K562 (cell line): Measurements from ENCODE around the gene PPM1N. TPM values are rescaled to one million over a fixed set of nuclear protein-coding genes. Genes with fewer than 3 reads are reported as not detected.

Experiments used
- CBX8 ChIP-seq: fragments of 200-600 bp; sonication (generic); IDR thresholded peaks from 2 replicates; pipeline ENCODE4 v1.6.1; 2012; ENCODE audit warnings: borderline replicate concordance, mixed run types, low read depth, mild to moderate bottlenecking, moderate library complexity, mixed read lengths, low read length, control low read depth, inconsistent platforms; ENCODE audit not compliant: poor library complexity, severe bottlenecking; ENCODE audit errors: extremely low read depth
- GMEB1 ChIP-seq: fragments of 250-450 bp; sonication (Bioruptor Pico); IDR thresholded peaks from 2 replicates; pipeline ENCODE4 v1.4.0; 2020; ENCODE audit warnings: mild to moderate bottlenecking
- GTF2B ChIP-seq: IDR thresholded peaks from 2 replicates; pipeline ENCODE4 v1.6.1; 2011; ENCODE audit not compliant: insufficient read length; ENCODE audit errors: extremely low read depth
- NFYB ChIP-seq: IDR thresholded peaks from 2 replicates; pipeline ENCODE4 v1.6.1; 2011; ENCODE audit warnings: mild to moderate bottlenecking, moderate library complexity; ENCODE audit not compliant: insufficient read length; ENCODE audit errors: extremely low read depth
- NONO ChIP-seq, 2 experiments: fragments of 200-400 bp in 1 of 2; fragments of 450-650 bp in 1 of 2; formaldehyde crosslinking in 1 of 2; IDR thresholded peaks; 2 replicates each; pipeline ENCODE4 v1.6.1; 2017; ENCODE audit warnings: low read depth in 2 of 2, mild to moderate bottlenecking in 2 of 2, moderate library complexity in 2 of 2, low read length in 1 of 2
- POLR2B ChIP-seq: fragments of 450-650 bp; IDR thresholded peaks from 2 replicates; pipeline ENCODE4 v1.6.1; 2018; ENCODE audit warnings: low read depth; ENCODE audit not compliant: partially characterized antibody
- RERE ChIP-seq: sonication (generic); formaldehyde crosslinking; IDR thresholded peaks from 2 replicates; pipeline ENCODE4 v1.8.0; 2023; ENCODE audit warnings: missing genetic modification reagents, mild to moderate bottlenecking, borderline replicate concordance
- SP1 ChIP-seq: sonication (generic); formaldehyde crosslinking; IDR thresholded peaks from 2 replicates; pipeline ENCODE4 v1.8.1; 2022; ENCODE audit warnings: mild to moderate bottlenecking, missing genetic modification reagents
- TRIM28 ChIP-seq: fragments of 450-650 bp; IDR thresholded peaks from 2 replicates; pipeline ENCODE4 v1.6.1; 2017
- ZBTB11 ChIP-seq, 3 experiments: fragments of 200-800 bp in 1 of 3; fragments of 250-450 bp in 1 of 3; fragments of 450-650 bp in 1 of 3; sonication (Bioruptor Pico) in 1 of 3; sonication (Bioruptor generic) in 1 of 3; formaldehyde crosslinking in 1 of 3; IDR thresholded peaks; 2 replicates each; pipeline versions ENCODE4 v1.6.1 to v1.8.0; 2016 to 2022; ENCODE audit warnings: mild to moderate bottlenecking in 2 of 3, missing genetic modification characterization in 2 of 3, missing compliant biosample characterization in 1 of 3, moderate library complexity in 1 of 3
- ZBTB9 ChIP-seq: fragments of 450-650 bp; formaldehyde crosslinking; IDR thresholded peaks from 2 replicates; pipeline ENCODE4 v1.4.0; 2020; ENCODE audit warnings: mild to moderate bottlenecking, moderate library complexity
- ZNF431 ChIP-seq: sonication (generic); formaldehyde crosslinking; IDR thresholded peaks from 2 replicates; pipeline ENCODE4 v1.8.0; 2022; ENCODE audit warnings: mild to moderate bottlenecking, missing genetic modification reagents
- polyA plus RNA-seq, 8 experiments: library from polyadenylated mRNA; depleted of rRNA in 4 of 8; stranded (reverse) in 5 of 8; unstranded in 3 of 8; fragments of >200 nt; fragmentation: Nextera tagmentation in 2 of 8; fragmentation: Illumina TruSeq in 1 of 8; extraction: Ambion mirVana in 2 of 8; extraction: Trizol in 1 of 8; gene quantifications; 2 replicates each; pipeline versions ENCODE4 v1.2.1 to v1.2.3, GENCODE V29; 2011 to 2014; ENCODE audit warnings: inconsistent platforms in 1 of 8, missing spikeins in 1 of 8
- total RNA-seq, 7 experiments: library from RNA; depleted of rRNA in 6 of 7; stranded (reverse); fragments of >200 nt in 6 of 7; fragmentation: Illumina TruSeq in 2 of 7; extraction: Trizol in 2 of 7; gene quantifications; 2 replicates each; pipeline versions ENCODE4 v1.2.1 to v1.2.3, GENCODE V29; 2011 to 2021; ENCODE audit warnings: low replicate concordance in 1 of 7

PPM1N gene
- total and polyA plus RNA-seq, 9 of the 15 experiments (the other 6 are each of a cell fraction or from before 2014, with no cell fraction given), result 4.5 to 15.6 (median 8.7) TPM

GRCh38 chr19:45455707-45456499 is 42.3 kb upstream of the PPM1N start (continued):
- TF ChIP-seq RERE (CRISPR knock-in tag), result no peak
- no peak for TF ChIP-seq GTF2B
- TF ChIP-seq ZBTB9 (CRISPR knock-in tag), result peak; percentile 27; the same call in 1 of the 2 replicates
- TF ChIP-seq CBX8, result no peak
- no peak for TF ChIP-seq NONO (IDR thresholded peaks at IDR 0.05; ENCODE audit: low read depth in 2 of 2, low read length in 1 of 2)
- no peak for TF ChIP-seq TRIM28
- TF ChIP-seq POLR2B, result peak; percentile 23
- TF ChIP-seq NFYB, result no peak
- TF ChIP-seq SP1 (CRISPR knock-in tag), result peak; percentile 31; the same call in 1 of the 2 replicates
- TF ChIP-seq GMEB1 (CRISPR knock-in tag), result no peak
- no peak for TF ChIP-seq ZNF431 (CRISPR knock-in tag)
- TF ChIP-seq ZBTB11 (CRISPR knock-in tag; IDR thresholded peaks at IDR 0.05), result no peak
